GM21360 (cell line): ENCODE results near the gene VWA8.
"Not testable (repeated sequence)": the region's sequence is repeated elsewhere in the genome, so short reads cannot be mapped to it uniquely, and the experiment has no call there.

Experiments used
- ATAC-seq: cut with Tn5 transposase; IDR thresholded peaks from one replicate; pipeline ENCODE4 v1.9.1; 2021; ENCODE audit warnings: mild to moderate bottlenecking, moderate library complexity; ENCODE audit not compliant: unreplicated experiment

Gene VWA8

DNA sequence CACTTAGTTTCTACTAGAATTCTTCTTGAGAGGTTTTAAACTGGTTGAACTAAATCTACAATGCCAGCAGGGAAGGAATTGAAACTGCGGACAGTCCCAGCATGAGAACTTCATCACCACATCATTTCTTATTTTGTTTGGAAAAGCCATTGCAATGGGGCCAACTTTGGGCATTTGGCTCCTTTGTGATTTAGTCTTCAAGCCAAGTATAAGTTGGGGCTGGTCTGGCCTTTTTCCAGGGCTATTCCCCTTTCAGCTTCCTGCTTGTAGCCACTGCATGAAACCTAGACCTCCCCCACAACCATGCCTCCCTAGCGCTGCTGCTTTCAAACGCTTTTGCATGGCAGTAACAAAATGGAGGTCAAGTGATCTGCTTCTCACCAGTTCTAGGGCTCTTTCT, 361.3 kb downstream of the VWA8 start:
- ATAC-seq, result no peak

DNA sequence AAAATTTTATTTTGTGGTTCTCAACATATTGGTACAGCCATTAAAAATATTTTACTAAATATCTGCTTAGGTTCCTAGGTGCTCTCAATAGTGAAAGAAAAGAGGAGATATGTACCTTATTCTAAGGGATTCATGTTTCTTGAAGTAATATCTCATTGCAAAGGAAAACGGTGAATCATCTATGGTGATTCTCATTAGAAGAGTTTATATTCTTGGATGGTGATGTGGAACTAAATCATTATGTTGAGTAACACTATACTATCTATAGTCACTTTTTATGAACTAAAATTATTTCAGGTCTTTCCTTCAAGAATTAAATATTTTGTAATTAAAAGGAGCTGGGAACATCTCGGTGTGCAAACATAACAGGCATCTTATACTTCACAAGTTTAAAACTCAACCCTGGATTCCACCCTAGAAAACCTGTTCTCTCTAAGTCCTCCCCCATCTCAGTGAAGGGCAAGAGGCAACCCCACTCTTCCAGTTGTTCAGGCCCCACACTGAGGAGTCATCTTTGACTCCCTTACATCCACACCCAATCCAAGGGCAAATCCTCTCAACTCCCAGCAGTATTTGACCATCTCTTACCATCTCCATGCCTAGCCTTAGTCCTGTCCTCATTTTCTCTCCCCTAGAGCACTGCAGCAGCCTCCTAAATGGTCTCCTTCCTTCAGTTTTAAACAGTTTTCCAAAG, 363.4 kb downstream of the VWA8 start:
- no peak for ATAC-seq

DNA sequence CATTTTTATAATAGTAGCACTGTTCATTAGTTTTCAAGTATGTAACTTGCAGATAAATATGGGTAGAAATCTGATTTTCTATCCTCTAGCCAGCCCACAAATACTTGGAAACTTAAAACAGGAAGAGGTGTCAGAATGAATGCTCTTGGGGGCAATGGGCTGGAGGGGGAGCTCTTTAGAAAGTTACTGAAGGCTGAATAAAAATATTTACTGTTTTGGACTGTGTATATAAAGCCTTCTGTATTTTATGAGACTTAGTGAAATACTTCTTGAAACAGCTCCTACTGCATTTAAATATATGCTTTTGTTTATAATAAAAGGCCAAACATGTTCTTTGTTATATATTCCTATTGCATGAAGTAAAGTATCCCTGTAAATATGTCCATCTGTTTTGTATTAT, 364.7 kb downstream of the VWA8 start:
- no peak for ATAC-seq

- no peak for ATAC-seq
Observed at GRCh38 chr13:41595298-41595697, 365.6 kb downstream of the VWA8 start.

DNA sequence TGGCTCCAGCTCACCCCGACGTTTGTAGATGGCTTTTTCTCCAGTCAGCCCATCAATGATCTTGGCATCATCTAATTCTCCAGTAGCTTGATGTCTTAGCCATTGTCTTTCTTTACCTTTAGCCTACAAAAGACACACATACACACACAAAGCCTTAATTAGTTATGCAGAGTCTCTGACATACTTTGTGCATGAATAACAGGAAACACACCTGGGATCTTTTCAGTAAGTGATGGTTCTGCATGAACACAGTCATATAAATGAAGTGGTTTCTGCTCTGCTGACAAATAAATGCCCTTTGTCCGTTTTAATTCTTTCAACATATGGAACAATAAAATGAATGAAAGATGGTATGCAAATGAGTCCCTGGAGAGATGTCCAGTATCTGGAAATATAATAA, 370.3 kb downstream of the VWA8 start:
- no peak for ATAC-seq

DNA sequence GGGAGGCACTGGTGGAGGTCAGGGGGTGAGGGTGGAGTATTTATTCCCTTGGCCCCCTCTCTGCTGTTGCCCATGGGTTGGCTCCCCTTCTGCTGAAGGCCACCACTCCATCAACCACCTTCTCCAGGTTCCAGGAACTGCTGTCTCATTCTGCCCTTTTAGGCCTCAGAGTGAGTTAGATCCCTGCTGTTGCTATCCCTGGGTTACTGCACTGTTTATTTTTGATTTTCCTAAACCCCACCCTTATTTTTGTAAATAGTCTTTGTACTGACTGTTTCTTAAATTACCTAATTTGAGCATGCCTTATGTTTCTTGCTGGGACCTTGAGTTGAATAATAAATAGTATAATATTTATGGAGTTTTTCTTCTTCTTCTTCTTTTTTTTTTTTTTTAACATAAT, 370.8 kb downstream of the VWA8 start:
- ATAC-seq, result no peak

GRCh38 chr13:41589434-41589833, 371.5 kb downstream of the VWA8 start:
- no peak for ATAC-seq

GRCh38 chr13:41588899-41589298, 372.0 kb downstream of the VWA8 start:
- no peak for ATAC-seq

GRCh38 chr13:41588448-41588847, 372.5 kb downstream of the VWA8 start:
- ATAC-seq, result no peak

DNA sequence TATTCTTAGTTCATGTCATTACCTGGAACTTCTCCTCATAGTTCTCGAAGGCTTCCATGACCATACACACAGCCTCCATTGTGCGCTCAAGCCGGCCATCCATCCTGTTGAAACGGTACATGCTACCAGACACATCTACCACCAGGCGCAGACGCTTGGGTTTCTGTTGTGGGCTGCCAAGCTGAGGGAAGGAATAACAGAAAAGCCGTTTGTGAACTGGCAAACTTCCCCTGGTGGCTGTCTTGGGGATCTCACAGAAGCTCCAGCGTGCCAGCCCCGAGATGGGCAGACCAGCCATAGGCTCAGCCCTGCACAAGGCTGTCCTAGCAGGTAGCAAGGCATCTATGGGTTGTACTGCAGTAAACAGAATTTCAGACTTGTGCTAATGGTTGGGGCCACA, 373.4 kb downstream of the VWA8 start:
- ATAC-seq, result no peak

DNA sequence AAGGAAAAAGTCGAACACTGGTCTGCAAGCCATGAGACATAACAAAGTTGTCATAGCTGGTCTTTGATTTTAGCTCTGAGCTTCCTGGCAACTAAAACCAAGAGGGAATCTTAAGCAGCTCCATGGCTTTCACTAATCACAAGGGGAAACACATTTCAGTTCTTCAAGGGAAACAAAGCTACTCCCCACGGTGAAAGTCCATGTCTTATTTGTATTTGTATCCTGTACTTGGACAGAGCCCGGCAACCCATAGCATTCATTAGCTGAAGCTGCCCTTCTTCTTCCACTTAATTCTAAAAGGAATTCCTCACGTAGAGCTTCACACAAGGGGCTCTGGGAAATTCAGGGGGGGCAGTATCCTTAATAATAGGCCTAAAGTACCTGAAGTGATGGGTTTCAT, 374.7 kb downstream of the VWA8 start:
- ATAC-seq, result no peak

- no peak for ATAC-seq
Observed at GRCh38 chr13:41582027-41582463, 378.9 kb downstream of the VWA8 start.

GRCh38 chr13:41580345-41580744, 380.6 kb downstream of the VWA8 start:
- ATAC-seq, result no peak

GRCh38 chr13:41579881-41580280, 381.0 kb downstream of the VWA8 start:
- no peak for ATAC-seq

- ATAC-seq, result no peak
Observed at GRCh38 chr13:41579168-41579567, 381.7 kb downstream of the VWA8 start.

GRCh38 chr13:41578371-41578770, 382.5 kb downstream of the VWA8 start:
- no peak for ATAC-seq

- ATAC-seq, result no peak
Observed at GRCh38 chr13:41577436-41577835, 383.5 kb downstream of the VWA8 start.

DNA sequence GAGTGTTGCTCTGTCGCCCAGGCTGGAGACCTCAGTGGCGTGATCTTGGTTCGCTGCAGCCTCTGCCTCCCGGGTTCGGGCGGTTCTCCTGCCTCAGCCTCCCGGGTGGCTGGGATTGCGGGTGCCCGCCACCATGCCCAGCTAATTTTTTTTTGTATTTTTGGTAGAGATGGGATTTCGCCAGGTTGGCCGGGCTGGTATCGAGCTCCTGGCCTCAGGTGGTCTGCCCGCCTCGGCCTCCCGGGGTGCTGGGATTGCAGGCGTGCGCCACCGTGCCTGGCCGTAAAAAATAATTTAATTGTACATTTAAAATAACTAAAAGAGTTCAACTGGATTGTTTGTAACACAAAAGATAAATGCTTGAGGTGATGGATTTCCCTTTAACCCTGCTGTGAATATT, 387.3 kb downstream of the VWA8 start:
- not testable (repeated sequence) for ATAC-seq

DNA sequence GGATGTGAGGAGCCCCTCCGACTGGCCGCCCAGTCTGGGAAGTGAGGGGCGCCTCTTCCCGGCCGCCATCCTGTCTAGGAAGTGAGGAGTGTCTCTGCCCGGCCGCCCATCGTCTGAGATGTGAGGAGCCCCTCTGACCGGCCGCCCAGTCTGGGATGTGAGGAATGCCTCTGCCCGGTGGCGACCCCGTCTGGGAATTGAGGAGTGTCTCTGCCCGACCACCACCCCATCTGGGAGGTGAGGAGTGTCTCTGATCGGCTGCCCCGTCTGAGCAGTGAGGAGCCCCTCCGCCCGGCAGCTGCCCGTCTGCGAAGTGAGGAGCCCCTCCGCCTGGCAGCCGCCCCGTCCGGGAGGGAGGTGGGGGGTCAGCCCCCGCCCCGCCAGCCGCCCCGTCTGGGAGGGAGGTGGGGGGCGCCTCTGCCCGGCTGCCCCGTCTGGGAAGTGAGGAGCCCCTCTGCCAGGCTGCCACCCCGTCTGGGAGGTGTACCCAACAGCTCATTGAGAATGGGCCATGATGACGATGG, 389.0 kb downstream of the VWA8 start:
- ATAC-seq, result not testable (repeated sequence)

DNA sequence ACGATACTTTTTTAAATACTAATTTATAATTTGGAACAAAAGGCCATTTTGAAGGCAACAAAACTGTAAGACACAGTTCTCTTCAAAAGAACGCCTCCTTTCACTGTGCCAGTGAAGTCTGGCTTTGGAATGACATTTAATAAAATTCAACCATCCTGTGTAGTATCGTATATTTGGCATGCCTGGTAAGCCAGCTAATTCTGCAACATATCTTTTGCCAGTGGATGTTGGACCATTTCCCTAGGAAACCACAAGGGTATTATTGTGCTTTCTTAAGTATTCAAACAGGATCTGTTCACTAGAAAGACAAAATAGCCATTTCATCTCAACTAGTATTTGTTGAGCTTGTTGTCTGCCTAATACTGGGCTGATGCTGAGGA, 391.9 kb downstream of the VWA8 start:
- no peak for ATAC-seq

DNA sequence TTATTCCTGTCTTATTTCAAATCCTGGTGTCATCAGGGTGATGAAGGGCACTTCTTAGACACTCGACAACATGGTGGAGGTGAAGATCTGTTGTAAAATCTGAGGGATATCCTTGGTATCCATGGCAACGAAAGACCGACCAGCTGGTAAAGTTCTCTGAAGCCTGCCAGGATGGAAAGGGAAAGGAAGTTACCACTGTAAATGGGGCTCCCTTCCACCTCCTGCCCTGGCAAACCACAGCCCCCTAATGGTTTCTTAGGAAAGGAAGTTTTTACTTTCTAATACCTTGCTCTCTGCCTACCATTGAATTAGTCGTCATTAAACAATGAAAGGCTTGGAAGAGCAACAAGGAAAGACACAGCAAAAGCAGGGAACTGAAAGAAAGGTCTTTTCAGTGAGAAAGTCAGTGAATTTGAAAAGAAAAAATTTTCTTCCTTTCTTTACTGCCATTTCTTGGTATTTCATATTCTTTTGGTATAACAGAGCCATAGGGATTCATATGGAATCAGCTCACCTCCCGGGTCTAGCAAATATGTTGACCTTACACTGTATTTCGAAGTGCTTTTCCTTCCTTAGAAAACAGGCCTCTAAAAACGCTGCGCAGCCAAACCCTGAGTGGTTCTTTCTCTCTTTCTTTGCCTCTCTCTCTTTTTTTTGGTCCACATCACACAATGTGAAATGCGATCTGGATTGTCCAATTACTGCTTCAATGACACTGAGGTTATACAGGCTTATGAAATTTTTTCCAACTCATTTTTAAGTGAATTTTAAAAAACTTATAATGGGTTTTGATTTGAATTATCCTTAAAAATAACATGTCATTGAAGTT, 392.6 kb downstream of the VWA8 start:
- ATAC-seq, result no peak

- no peak for ATAC-seq
Observed at GRCh38 chr13:41567363-41567762, 393.5 kb downstream of the VWA8 start.
